DLD1 (cell line): Measurements from ENCODE around the gene MRFAP1L1.
"Not testable (repeated sequence)": the region's sequence is repeated elsewhere in the genome, so short reads cannot be mapped to it uniquely, and the experiment has no call there.

Experiments
- in situ Hi-C: cut with HindIII; loops from 2 replicates; pipeline ENCODE4 v1.10.0; 2017; ENCODE audit warnings: low sequenced_read_pairs

The MRFAP1L1 gene

DNA sequence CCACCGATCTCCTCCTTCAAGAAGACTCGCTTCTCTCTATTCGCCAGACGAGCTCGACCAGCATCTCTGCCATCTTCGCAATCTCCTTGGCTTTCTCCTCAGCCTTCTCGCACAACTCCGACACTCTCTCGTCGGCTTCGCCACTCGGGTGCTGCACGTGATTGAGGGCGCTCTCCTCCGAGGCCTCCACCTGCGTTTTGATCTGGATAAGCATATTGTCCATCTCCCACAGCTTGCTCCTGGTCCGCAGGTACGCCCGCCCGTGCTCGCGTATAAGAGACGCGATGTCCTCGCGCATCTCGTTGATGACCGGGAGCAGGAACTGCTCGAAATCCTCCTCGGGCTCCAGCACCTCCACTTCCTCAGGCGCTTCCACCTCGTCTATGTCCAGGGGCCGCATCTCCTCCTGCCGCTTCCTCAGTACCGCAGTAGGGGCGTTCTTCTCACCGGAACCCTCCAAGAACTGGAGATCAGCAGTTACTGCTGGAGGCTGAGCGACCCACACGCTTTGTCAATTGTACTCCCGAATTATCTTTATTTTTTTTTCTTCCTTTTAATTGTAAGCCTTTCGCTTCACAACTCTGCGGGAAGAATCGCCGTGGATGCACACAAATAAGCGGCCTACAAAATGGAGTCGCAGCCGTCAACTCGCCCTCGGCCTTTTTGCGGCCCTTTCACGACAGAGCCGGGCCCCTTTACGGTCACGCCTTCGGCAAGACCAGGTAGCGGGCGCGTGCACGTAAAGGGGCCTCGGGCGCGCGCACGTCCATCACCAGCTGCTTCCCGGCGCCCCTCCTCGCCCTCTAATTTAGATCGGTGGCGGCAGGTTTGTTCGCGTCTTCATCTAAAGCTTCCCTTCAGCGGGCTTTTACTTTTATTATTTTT, at the start of gene MRFAP1L1:
MRFAP1L1 (minus strand) TSS at position 636 of the 885 bp plus-strand sequence; CDS start at position 400, 236 bp downstream.
- in situ Hi-C loops, result no loop called here

DNA sequence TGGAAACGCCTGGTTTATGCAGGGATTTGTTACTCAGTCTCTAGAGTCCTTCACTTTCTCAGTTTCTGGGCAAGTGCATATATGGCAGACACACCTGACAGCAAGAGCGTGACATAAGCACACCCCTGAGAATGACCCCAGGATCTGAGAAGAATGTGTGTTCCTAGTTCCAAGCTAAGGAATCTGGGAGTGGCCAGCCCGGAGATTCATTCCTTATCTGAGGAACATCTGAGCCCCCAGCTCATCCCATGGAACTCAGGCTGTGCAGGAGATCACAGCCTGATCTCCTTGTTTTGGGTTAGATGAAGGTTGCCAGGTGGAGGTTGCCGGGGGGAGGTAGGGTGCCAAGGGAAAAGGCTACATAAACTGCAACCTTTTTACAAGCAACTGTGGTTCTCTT, 49.1 kb upstream of the MRFAP1L1 start:
- in situ Hi-C loops, result no loop called here

DNA sequence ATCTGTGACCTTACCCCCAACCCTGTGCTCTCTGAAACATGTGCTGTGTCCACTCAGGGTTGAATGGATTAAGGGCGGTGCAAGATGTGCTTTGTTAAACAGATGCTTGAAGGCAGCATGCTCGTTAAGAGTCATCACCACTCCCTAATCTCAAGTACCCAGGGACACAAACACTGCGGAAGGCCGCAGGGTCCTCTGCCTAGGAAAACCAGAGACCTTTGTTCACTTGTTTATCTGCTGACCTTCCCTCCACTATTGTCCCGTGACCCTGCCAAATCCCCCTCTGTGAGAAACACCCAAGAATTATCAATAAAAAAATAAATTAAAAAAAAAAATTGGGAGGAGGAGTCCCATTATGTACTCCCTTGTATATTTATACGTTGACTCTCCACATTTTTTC, 46.7 kb upstream of the MRFAP1L1 start:
- in situ Hi-C loops, result not testable (repeated sequence)

DNA sequence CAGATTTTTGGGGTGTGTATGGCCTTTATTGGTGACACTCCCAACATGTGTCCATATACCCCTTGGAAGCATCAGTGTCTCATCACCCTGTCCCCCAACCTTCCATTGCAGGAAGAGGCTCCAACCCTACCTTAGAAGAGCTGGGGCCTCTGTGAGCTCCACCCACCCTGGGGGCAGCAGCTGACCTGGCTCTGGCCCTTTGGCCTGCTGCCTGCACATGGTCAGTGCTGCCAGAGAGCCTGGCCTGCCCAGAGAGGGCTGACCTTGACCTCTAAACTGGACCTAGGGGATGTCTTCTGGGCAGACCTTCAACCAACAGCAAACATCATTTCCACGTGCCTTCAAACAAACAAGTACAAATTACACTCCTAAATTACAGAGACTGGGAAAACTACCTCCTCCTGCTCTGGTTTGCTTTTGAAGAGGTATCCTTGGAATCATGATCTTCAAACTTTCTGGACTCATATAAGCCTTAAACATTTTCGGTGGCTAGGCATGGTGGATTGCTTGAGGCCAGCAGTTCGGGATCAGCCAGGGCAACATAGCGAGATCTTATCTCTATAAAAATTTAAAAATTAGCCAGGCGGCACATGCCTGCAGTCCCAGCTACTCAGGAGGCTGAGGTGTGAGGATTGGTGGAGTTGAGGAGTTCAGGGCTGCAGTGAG, 45.6 kb upstream of the MRFAP1L1 start:
- in situ Hi-C loops, result no loop called here

DNA sequence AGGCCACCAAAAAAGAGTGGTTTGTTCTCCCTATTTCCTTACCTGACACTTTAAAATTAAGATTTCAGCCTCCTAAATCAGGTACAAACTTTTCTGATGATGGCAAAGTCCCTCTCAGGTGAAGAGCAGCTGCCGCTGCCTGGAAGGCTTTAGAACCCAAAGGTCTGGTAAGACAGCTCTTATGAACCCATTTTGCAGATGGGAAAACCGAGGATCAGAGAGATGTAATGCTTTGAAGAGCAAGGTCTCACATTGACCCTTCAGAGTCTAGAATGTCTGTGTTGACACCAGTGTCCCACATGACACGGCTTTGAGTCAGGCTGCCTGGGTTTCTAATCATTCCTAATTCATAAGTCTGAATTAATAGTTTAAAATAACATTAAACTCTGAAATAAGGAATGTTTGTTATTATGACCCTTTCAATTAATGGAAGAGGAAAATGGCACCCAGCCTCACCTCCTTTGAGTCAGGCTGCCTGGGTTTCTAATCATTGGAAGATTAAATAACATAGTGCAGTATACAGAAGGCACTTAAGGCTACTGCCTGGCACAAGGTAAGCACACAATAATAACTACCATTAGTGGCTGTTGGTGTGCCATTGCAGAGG, 44.9 kb upstream of the MRFAP1L1 start:
- in situ Hi-C loops, result no loop called here

DNA sequence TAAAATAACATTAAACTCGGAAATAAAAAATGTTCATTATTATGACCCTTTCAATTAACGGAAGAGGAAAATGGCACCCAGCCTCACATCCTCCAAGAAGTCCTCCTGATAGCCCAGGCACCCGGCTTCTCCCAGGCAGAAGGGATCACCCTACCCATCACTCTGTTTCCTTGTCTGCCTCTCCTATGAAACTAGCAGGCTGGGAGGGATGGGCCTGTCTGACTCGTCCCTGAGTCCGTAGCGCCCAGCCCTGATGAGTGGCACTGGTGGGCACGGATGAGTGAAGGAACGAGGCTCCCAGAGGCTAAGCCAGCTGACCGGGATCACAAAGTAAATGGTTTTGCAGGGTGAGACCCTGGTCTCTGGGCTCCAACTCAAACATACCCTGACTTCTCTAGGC, 44.2 kb upstream of the MRFAP1L1 start:
- in situ Hi-C loops, result no loop called here

DNA sequence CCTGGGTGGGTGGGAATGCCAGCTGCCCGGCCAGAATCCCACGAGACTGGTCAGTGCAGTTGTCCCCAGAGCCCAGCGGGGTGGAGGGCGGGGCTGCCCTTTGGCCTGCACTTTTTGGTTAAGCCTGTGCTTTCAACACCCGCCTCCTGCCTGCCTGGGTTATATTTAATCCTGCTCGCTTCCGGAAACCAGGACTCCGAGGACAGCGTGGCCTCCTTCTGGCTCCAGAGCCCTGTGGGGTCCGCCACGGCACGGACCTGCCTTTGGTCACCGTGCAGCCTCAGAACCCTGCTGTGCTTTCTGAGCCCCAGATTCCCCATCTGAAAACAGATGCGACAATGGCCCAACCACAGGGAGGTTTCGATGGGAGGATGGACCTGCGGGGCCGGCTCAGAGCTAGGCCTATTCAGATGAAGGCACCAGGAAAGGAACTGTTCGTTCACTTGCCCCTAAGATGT, 43.5 kb upstream of the MRFAP1L1 start:
- in situ Hi-C loops, result no loop called here

DNA sequence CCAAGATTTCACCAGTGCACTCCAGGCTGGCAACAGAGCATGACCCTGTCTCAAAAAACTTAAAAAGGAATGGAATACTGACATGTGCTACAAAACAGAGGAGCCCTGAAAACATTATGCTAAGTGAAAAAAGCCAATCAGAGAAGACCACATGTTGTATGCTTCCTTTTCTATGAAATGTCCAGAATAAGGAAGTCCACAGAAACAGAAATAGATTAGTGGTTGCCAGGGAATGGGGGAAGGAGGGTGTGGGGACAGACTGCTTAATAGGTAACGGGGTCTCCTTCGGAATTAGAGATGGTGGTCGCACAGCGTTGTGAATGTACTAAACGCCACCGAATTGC, 42.8 kb upstream of the MRFAP1L1 start:
- in situ Hi-C loops, result no loop called here

DNA sequence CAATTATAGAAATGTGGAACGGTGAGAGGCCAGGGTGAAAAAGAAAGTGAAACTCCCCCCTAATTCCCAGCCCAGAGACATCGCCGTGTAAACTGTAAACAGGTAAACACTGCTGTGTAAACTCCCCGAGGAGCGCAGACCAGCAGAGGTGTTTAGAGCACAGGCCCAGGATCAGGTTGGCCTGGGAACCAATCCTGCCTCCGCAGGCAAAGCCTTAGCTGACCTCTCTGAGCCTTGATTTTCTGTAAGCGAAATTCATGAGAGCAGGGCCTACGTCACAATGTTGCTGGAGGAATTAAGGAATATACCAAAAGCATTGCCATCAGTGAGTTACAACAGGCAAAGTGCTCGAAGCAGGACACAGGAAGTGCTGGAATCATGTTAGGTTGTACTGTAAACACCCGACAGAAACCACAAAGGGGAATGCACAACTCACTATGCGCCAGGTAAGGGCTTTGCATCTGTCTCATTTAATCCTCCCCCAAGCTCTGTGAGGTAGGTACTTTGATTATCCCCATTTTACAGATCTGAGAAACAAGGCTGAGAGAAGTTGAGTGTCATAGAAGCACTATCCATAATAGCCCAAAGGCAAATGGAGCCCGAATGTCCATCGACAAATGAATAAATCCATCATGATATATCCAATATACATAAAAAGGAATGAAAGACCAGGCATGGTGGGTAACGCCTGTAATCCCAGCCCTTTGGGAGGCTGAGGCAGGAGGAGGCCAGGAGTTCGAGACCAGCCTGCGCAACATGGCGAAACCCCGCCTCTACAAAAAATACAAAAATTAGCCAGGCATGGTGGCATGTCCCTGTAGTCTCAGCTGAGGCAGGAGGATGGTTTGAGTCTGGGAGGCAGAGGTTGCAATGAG, 42.2 kb upstream of the MRFAP1L1 start:
- in situ Hi-C loops, result no loop called here

DNA sequence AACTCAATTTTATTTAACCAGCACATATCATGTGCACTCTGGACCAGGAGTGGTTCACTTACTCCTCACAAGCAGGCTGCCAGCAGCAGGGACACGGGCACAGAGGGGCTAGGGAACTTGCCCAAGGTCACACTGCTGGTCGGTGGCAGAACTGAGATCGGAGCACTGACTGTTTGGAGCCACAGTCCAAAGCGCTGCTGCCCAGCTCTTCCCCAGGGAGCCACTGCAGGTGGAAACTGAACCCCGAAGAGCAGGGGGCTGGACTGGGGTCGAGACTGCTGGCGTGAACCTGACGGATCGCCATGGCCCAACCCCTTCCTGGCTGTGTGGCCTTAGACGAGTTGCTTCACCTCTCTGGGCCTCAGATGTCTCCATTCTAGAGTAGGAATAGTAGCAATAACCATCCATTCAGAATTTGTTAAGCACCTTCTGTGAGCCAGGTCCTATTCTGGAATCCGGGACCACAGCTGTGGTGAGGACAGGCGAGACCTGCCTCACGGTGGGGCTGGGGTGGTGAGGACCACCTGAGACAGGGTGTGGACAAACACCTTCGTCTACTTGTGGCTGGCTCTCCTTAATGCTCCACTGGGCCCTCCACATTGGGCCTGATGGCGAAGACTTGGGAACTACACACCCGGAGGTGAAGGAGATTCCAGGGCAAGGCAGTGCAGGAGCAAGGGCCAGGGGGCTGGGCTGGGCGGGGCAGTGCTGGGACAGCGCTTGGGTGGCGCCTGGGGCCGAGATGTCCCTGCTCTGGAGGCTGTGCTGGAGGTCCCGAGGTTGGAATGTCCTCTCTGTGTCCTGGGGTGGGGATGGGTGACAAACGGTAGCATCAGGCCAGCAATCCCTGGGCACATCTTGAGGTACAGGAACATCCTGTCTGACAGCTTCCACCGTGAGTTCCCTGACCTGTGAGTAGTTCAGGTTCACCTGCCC, 40.9 kb upstream of the MRFAP1L1 start:
- in situ Hi-C loops, result no loop called here

DNA sequence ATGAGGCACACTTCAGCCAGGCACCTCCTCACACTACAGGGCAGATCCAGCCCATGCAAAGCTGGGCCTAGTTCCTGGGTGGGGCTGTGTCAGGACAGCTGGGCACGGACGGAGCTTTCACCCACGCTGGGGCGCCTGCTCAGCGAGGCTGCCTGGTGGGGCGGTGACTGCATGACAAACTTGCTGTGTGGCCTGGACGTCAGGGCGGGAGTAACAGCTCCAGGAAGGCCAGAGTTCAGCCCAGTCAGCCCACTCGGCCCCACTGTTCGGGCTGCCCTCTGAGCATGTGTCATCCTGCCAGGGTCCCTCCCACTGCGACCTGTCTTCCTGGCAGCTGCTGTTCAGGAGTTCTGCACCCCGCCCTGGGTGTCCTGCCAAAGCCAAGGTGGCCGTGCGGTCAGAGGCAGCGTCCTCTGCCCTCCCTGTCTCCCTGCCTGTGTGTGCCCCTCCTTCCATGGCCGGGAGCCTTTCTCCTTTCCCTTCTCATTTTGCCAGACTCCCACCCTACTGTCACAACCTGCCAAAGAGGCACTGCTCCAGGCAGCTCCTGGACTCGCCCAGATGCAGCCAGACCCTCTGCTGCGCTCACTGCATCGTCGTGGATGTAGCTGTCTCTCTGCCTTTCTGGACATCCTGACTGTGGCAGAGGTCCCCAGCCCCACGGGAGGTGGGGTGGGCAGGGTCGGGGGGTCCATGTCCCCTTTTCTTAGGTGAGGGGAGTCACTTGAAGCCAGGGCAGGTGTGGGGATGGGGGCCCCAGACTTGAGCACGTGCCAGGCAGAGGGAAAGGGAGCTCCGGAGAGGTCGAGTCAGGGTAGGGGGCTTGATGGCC, 39.9 kb upstream of the MRFAP1L1 start:
- in situ Hi-C loops, result no loop called here

DNA sequence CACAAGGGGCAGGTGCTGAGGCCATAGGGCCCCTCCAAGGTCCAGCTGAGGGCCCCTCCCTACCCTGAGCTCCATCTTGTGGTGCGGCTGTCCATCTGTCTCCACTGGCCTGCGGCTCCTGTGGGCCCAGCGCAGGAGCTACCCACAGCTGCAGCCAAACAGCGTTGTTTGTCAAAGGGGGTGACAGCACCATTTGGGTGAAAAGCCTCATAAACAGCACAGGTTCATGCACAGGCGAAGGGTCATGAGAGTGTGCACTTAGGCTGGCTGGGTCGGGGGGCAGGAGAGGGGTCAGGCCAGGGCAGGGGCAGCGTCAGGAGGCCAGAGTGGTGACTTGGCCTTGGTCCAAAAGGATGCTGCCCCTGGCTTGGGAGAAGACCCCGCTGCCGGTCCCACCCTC, 38.6 kb upstream of the MRFAP1L1 start:
- in situ Hi-C loops, result no loop called here

DNA sequence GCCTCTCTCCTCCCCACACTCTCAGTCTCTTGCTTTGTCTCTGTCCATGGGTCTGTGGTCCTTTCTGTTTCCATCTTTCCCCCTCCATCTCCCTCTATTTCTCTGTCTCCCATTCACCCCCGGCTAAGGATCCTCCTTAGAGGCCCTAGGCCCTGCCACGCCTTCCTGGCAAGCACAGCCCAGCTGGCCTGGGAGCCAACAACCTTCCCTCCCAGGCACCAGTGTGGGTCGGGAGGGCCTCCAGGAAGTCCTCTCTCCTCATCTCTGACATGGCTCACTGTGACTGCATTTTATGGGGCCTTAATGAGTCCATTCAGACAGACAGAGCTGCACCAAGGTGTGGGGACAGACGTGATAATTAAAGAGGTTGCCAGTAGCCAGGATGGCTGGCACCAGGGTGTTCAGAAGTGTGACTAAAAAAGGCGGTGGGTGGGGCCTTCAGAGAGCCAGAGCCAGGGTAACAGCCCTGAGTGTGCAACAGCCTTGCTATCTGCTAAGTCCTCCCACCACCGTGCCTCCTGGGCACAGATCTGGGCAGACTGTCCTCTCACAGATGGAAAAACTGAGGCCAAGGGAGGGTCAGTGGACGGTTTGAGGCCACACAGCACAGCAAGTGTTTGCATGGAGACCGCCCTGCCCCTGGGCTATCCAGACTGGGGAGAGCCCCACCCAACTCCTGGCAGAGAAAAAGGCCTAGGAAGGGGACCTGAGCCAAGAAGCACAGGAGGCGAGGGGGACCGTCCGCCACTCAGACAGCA, 37.8 kb upstream of the MRFAP1L1 start:
- in situ Hi-C loops, result no loop called here

DNA sequence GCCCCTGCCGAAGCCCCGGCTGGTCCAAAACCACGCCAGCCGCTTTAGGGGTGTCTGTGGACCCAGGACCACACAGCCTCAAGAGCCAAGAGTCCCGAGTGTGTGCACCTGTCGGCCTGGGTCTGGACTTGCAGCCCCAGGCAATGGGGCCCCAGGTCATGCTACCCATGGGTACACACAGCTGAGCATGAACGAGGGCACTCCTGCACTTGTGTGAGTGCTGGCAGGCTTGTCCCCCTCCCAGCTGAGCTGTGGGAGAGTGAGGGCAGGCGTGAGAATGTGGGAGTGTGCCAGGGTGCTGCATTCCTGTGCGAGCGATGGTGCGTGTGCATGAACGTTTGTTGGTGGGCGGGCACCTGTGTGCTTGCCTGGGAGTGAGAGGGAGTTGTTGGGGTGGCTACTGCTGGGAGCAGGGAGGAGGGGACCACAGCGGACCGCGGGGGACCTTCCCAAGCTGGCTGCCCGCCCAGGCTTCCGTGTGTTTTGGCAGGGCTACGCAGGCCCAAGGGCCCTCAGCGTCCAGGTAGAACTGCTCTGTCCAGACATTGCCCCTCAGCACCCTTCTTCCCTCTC, 37.1 kb upstream of the MRFAP1L1 start:
- in situ Hi-C loops, result no loop called here

DNA sequence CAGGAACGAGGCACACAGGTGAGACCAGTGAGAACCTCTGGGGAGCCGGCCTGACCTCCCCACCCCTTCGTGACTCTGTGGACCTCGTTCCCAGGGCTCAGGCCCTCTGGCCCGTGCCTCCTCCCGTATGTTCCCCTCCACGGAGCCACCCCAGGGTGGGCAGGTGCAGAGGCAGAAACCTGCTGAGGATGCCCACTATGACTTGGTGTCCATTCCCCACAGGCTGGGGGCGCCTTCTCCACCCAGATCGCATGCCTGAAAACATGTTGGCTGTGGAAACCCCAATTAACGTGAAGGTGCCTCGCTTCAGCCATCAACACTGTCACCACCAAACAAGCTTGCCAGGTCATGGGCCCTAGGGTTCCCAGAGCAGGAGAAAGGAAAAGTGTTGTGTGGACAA, 33.3 kb upstream of the MRFAP1L1 start:
- in situ Hi-C loops, result no loop called here

DNA sequence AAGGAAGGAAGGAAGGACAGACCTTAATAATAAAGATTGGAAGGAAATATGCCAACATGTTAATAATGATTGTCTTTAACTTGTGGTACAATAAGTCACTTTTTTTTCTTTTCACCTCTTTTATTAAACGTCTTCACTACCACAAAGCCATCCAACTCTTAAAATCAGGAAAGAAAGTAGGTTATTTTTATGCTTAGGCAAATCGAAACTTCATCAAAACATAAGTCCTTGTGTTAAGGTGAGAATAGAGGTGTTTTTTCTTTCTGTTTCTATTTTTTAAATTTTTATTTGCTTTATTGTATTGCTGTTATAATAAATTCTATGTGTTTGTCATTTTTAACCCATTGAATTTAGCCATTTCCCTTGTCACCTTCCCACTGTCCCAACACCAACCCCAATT, 32.8 kb upstream of the MRFAP1L1 start:
- in situ Hi-C loops, result no loop called here

DNA sequence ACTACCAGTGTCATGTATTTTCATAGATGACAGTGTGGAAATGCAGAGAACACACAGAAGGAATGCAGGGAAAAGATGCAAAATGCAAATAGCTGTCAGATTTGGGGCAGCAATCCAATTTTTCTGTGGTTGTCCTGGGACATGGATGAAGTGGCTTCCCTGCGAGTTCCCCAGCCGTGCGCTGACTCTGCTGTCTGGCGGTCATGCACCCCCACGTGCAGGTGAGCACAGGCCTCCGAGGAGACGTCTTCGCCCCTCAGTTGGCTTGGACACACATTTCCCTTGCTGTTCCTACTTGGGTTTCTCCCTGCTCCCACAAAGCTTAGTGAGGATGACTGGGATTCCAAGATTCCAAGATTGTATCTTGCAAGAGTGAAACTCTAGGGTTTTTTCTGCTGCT, 30.7 kb upstream of the MRFAP1L1 start:
- in situ Hi-C loops, result no loop called here

DNA sequence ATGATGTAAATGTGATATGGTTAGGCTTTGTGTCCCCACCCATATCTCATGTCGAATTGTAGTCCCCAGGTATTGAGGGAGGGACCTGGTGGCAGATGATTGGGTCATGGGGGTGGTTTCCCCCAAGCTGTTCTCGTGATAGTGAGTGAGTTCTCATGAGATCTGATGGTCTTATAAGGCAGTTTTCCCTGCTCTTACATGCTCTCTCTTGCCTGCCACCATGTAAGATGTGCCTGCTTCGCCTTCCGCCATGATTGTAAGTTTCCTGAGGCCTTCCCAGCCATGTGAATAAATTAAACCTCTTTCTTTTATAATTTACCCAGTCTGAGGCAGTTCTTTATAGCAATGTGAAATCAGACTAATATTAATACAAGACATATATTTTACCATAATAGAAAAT, 30.3 kb upstream of the MRFAP1L1 start:
- in situ Hi-C loops, result no loop called here
